SIG-M5 treated with dmso at 0.1 percent for 504 hours (cell line): ENCODE results near the gene ANKRD53.
"Not testable (repeated sequence)": the region's sequence is repeated elsewhere in the genome, so short reads cannot be mapped to it uniquely, and the experiment has no call there.

ENCODE experiments used
- DNase-seq: peaks from one replicate; lab custom pipeline; 2025; ENCODE audit not compliant: unreplicated experiment; lab: John Stamatoyannopoulos, UW

The ANKRD53 gene

DNA sequence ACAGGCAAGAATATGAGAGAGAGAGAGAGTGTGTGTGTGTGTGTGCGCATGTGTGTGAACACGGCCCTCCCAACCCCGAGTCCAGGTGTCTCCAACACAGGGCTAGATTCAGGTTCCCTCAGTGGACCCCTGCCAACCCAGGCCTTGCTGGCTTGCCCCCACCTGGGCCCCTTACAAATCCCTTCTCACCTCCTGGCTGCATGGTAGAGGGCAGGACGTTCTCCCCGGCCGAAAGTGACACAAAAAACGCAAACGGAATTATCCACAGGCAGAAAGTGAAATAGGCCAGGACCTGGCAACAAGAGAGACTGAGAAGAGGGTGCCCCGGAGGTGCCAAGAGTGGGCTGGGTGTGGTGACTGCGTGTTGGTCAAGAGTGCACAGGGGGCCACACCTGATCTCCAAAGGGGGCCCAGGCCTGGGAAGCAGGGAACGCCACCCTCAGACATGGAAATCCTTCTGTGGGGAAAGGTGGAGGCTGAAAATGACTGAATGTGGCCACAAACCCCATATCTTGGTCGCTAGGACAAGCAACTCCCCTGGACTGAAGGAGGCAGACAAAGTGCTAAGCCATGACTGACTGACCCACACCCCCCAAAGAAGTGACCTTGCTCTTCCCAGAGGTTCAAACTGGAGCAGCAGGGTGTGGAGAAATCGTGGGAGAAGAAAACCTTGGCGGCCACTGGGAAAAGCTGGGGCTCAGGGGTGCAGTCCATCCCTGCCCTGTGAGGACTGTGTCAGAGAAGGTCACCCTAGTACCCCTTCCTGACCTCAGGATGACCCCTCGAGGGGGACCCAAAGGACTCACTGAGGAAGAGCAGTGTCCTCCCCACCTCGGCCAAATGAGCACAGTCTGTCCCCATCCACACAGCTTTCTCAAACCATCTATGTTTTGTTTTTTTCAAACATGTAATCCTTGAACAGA, 10.6 kb downstream of the ANKRD53 start:
- no peak for DNase-seq

DNA sequence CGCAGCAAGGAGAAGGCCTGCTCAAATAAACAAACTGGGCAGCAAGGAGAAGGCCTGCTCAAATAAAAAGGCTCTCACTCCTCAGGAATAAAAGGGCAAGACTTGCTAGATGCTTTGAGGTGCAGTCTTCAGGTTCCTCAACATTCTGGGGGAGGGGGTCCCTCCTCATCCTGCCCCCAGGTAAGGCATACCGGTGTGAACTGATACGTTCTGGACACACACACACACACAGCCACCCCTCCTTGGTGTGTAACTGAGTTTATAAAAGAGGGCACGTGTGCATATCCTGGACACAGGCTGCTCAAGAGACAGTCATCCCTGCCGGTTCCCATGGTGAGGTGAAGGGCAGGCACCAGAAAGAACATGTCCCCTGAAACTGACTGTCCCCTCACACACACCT, 11.8 kb downstream of the ANKRD53 start:
- no peak for DNase-seq

DNA sequence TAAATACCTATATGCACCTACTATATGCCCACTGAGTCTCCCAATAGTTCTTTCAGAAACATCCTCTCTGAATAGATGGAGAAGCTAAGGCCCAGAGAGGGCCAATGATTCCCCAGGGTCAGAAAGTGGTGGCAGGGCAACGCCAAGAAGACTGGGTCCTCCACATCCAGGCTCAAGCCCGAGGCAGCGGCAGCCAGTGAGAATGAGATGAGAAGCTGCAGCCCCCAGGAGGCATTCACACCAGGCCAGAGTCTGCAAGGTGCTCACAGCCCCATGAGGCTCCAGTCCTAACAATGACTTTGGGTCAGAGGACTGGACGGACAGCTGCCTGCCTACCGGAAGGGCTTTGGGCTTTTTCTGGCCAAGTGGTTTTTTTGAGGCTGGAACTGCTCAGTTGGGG, 12.7 kb downstream of the ANKRD53 start:
- no peak for DNase-seq

DNA sequence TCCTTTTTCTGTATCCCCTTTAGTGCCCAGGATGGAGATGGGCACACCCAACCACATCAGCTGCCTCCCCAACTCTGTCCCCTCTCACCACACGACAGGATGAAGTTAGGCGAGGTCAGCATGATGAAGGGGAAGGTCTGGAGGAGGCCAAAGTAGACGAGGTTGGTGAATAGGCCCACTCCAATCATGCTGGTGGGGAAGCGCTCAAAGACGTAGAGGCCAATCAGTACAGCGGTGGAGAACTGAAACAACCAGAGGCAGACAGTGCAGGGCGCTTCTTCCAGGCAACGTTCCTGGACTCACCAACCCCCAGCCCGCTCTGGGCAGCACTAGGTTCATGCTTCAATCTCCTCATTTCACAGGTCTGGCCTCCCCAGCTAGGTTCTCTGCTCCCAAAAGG, 13.3 kb downstream of the ANKRD53 start:
- no peak for DNase-seq

DNA sequence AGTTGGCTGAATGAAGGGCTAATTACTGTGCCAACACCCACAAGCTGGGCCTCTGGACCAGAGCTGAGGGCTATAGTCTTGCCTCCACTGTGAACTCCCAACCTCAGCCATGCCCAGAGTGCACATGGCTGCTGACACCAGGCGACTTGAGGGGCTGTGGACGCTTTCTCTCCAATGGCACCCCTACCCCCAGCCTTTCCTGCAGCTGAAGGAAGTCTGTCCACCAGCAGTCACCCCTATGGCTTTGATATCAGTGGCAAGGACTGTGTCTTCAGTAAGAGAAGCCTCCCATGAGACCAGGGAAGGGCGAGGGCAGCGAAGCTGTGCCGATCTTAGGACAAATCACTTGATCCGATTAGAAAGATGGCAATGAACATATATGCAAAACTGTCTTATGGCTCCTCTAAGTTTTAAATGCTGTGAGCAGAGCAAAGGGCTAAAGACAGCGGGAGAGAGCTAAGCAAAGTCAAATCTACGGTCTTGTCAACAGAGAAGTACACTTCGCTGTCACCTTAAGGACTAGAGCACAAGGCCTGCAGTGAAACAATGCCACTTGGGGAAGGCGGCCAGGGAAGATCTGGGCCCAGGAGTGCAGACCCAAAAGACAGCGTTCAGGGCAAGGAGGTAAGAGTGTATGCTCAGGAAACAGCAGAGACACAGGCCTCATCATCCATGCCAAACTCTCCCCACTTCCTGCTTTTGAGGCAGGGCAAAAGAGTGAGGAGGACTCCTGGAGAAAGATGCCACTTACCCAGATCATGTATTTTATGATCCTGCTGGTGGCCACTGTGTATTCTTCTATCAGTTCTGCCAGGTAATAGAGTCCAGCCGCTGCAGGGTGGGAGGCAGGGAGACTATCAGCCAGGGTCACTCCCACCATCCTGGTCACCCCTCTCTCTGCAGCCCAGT, 14.8 kb downstream of the ANKRD53 start:
- peak; percentile 9 for DNase-seq

DNA sequence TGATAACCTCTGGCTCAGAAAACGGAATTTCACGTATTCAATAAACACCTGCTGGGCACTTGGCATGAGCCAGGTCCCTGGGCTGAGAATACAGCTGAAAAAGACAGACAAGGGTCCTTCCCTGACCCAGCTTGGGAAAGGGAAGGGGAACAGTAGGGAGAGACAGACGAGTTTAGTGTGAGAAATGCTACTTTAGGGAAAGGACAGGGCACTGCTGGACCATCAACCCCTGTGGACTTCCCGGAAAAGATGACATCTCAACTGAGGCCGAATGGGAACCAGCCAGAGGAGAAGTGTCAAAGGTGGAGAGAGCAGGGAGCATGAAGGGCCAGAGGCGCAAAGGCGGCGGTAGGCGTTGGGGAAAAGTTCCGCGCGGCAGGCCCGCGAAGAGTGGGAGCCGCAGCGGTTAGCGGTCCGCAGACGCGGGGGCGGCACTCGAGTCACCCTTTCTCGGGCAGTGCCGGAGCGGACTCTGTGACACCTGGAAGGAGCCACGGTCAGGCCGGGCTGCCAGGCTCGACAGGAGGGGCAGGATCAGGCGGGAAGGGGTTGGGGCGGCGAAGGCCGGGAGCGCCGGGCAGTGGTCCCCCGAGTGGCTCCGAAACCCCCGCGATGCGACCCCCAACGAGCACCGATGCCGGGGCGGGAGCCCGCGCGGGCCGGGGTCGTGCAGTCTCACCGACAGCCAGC, 15.7 kb downstream of the ANKRD53 start:
- peak; percentile 9 for DNase-seq

DNA sequence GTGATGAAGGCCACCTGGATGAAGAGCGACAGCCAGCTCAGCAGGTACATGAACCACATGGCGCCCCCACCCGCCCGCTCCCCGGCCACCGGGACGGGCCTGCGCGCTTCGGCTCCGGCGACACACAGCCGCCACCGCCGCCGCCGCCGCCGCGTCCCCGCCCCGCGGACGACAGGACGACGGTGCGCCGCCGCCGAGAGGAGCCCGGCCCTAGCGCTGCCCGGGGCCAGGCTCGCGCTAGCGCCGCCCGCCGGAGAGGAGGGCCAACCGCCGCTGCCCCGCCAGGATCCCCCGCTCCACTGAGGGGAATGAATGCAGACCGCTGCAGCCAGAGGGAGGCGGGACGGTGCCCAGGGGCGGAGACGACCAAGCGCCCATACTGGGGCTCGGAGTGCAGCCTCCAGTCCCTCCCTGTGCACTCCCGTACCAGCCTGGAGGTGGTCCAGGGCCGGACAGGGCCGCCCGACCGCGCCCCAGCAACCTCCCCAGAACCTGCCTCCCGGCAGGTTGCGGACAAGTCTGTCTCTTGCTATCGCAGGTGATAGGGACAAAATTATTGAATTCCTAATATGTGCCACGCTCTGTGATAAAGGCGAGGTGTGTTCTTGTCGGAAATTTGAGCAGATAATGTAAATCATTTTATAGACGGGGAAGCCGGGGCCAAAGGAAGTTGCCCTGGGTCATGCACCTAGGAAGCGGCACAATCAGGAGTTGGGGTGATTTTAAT, 16.4 kb downstream of the ANKRD53 start, which contains the start of gene TEX261:
Gene TEX261, minus strand, starts transcription at position 175 of the 727 bp plus-strand sequence. Its CDS starts 116 bp downstream, at position 59.
- peak; percentile 89 for DNase-seq

DNA sequence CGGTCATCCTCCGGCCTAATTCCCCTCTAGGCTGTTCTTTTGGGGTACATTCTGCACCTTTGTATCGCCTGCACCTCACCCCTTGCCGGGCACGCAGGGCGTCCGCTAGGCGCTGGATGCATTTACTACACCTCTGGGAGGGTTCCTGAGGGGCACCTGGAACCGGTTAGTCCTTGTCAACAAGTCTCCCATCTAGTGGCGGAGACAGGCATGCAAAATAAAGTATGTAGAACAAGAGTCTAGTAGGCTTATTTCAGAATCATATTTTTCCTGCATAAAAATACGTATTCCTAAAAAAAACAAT, 16.9 kb downstream of the ANKRD53 start:
- DNase-seq: peak; percentile 58

DNA sequence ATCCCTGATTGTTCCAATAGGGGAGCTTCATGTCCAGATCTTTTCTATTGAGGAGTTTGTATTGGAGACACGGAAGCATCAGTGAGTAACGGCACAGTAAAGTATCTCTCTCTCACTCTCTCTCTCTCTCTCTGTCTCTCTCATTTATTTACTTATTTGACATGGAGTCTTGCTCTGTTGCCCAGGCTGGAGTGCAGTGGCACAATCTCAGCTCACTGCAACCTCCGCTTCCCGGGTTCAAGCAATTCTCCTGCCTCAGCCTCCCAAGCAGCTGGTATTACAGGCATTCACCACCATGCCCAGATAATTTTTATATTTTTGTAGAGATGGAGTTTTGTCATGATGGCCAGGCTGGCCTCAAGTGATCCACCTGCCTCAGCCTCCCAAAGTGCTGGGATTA, 20.5 kb downstream of the ANKRD53 start:
- not testable (repeated sequence) for DNase-seq

DNA sequence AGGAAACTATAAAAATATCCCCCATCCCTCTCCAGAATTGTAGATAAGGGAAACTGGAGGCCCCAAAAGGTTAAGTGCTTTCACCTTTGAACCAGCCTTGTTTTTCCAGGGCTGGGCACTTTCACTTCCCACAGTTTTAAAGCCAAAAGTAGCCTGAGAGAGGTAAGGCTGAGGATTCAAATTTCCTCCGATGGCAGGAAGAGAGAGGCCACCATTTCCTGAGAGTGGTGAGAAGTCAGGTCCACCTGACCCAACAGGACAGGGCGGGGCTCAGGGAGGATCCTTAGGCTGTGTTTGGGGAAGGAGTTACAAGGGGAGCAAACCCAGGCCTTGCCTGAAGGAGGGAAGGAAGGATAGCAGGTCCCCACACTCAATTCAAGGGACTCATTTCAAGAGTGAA, 20.9 kb downstream of the ANKRD53 start:
- DNase-seq: no peak

DNA sequence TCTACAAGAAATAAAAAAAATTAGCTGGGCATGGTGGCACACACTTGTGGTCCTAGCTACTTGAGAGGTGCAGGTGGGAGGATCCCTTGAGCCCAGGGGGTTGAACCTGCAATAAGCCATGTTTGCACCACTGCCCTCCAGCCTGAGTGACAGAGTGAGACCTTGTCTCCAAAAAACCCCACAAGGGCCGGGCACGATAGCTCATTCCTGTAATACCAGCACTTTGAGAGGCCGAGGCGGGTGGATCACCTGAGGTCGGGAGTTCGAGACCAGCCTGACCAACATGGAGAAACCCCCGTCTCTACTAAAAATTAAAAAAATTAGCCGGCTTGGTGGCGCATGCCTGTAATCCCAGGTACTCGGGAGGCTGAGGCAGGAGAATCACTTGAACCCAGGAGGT, 21.5 kb downstream of the ANKRD53 start:
- DNase-seq: not testable (repeated sequence)

DNA sequence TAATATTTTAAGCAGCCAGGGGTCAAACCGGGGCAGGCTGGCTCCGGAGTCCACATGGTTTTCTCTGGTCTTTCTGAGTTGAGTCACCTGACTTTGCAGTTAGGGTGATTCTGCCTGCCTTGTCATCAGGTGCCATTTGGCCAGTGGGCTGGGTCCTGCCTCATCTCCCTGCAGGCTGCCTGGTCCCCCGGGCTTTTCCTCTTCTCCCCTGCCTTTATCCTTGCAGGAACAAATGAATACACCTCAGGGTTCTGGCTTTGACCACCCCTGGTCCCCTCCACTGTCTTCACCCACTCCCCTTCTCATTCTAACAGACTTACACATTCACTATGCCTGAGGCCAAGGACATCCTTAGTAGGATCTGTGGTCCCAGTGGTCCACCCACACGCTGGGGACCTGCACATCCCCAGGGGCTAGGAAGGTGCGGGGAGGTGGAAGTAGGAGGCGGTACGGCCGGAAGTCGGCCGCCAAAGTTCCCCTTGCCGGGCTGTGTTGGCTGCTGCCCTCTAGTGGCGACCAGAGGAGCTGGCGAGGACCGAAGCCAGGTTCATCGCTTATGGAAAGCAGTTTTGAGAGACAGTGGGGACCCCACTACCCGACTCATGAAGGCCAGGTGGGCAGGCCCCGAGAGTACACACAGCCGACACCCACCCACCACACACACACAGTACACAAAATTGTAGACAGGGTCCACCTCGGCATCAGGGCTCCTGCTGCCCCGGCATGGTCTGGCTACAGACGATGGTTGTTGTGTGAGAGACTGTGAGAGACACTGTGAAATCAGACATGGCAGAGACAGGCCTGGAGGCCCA, 22.6 kb downstream of the ANKRD53 start:
- DNase-seq: peak; percentile 69

DNA sequence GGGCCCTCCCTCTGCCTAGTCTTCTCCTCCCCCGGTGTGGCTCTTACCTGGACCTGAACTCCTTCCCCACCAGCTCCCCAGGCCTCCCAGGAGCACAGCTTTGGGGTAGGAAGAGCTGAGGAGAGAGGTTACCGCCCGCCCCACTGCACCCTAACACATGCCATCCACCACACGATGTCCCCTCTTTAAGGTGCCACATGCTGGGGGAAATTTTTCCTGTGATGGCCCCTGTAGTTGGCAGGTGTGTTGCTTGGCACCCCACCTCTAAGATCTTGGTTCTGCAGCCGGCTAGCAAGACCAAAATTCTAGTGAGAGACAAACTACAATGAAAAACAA, 23.1 kb downstream of the ANKRD53 start:
- no peak for DNase-seq

DNA sequence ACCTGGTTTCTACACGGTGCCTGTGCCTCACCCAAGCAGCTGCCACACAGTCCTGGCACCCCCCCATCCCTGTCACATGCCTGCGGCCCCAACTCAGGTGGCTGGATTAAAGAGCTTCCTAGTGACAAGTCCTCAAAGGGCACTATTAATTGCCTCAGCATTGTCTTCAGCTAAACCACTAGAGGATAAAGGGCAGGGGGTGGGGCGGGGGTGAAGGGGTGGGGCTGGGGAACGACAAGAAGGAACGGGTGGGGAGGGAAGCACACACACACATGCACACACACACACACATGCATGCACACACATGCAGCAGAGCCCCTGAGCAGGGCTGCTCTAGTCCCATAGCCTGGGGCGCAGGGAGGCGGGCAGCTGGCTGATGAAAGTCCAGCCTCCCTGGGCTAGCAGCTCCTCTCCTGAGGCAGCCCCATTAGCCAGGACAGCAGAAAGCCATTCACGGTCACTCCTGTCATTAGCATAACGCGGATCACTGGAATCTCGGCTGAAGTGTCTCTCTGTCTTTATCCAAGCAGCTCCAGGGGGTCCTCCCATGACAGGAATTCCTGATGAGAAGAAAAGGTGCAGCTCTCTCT, 23.6 kb downstream of the ANKRD53 start:
- no peak for DNase-seq

DNA sequence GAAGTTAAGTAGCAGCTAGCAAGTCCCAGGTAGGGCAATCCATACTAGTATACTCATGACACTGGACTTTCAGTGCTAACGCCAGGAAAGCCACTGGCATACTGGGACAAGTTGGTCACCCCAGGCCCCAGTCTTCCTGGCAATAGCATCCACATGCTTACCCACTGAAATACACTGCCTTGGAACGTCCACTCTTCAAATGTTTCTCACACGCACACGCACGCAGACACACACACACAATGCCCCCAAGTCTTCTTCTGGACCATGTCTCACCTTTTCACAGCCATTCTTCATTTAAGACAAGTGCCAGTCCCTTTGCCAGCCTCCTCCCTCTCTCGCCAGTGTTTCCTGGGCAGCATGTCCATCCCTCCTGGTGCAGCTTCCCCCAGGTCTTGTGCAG, 25.0 kb downstream of the ANKRD53 start:
- no peak for DNase-seq

DNA sequence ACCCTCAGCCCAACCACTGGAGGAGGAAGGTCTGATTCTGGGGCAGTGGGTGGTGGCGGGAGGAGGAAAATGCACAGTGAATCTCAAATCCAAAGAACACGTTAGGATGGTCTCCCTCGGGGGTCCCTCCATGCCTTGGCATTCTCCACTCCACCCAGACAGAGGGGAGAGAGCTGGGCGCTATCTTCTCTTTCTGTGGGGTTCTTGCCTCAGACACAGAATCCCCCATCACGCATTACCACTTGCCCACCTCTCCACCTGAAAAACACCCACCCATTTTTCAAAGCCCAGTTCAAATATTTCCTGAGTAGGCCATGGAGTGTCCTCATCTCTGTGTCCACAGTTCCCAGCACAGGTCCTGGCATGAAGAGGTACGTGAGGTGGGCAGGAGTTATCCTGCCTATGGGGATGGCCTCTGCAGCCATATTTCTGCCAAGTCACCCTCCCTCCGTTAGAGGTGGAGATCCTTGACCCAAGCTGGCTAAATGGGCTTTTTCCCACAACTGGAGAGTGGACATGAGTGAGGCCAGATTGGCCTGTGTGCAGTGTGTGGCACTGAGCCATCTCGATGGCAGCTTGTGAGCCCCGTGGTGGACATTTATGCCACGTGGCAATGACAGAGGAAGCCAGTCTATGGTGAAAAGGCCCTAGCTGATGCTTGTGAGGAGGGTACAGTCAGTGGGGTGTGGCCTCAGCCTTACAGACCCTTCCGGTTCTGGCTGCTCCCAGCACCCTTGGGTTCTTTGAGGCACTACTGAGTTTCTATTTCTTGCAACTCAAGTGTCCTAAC, 25.7 kb downstream of the ANKRD53 start:
- DNase-seq: no peak

DNA sequence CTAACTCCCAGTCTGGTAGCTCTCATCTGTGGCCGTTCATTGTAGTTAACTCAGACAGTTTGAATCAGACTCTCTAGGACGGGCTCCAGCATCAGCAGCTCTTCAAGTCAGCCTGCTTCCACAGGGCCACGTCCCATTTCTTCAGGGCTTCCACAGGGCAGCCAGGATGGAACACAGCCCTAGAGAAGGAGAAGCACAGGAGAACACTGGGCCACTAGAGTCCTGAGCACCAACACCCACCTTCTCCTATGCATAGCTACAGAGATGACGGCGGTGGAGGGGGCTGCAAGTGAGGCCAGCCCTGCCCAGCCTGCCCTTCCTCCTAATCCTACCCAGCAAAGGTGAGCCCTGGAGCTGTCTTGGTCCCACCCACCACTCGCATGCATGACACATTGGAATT, 26.4 kb downstream of the ANKRD53 start:
- DNase-seq: no peak

DNA sequence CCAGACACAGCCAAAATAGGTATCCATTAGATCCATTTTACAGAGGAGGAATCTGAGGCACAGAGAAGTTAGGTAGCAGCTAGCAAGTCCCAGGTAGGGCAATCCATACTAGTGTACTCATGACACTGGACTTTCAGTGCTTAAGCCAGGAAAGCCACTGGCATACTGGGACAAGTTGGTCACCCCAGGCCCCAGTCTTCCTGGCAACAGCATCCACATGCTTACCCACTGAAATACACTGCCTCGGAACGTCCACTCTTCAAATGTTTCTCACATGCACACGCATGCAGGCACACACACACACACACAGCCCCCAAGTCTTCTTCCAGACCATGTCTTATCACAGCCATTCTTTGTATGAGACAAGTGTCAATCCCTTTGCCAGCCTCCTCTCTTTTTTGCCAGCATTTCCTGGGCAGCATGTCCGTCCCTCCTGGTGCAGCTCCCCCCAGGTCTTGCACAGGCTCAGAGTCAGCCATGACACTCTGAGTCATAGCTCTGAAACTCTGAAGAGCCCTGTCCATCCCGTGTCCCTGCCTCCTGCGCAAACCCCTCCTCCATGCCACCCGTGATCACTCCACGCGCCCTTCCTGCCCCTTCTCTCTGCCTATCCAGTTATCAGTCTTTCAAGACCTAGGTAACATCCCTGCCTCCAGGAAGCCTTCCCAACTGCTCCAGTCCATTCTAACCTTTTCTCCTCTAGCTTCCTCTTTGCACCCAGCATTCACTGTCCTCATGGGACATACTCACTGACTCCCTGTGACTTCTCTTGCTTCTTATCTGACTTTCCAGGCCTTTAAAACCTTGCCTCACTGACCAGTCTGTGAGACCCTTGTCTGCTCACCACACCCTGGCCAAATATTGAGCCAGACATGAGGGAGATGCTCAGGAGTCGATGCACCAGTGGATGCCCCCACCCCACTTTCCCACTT, 27.1 kb downstream of the ANKRD53 start:
- no peak for DNase-seq
